Right atrium auricular region (tissue), 2 donors: ENCODE data around the gene NBEAL1. TPM values are rescaled to one million over a fixed set of nuclear protein-coding genes. Genes with fewer than 3 reads are reported as not detected.

Experiments used
- DNase-seq: peaks from one replicate; pipeline ENCODE4 v3.0.0-alpha.2; 2019; ENCODE audit warnings: low spot score
- H3K27ac ChIP-seq, 2 donors: fragments of 200-600 bp; sonication (generic); 1 replicate in 1 of 2; 2 replicates in 1 of 2; pipeline ENCODE4 v1.5.1; 2016 to 2019
- H3K27me3 ChIP-seq, 2 donors: fragments of 200-600 bp; sonication (generic); one replicate each; pipeline versions ENCODE4 v1.5.1 to v1.6.0; 2017 to 2019
- H3K36me3 ChIP-seq: fragments of 200-600 bp; sonication (generic); one replicate; pipeline ENCODE4 v1.5.1; 2016
- H3K4me1 ChIP-seq, 2 donors: fragments of 200-600 bp; sonication (generic); one replicate each; pipeline versions ENCODE4 v1.5.1 to v1.6.0; 2017 to 2019
- H3K4me3 ChIP-seq, 2 donors: fragments of 200-600 bp; sonication (generic); 1 replicate in 1 of 2; 2 replicates in 1 of 2; pipeline ENCODE4 v1.5.1; 2017 to 2019; ENCODE audit warnings: mild to moderate bottlenecking in 1 of 2, moderate library complexity in 1 of 2
- H3K9me3 ChIP-seq, 2 donors: fragments of 200-600 bp; sonication (generic); one replicate each; pipeline ENCODE4 v1.5.1; 2019
- total RNA-seq, 2 donors: library from RNA; depleted of rRNA; stranded (reverse); fragments of >200 nt; gene quantifications; one replicate each; pipeline ENCODE4 v1.1.0, GENCODE V29; 2016
- TF ChIP-seq, protein P1 (sequence below), 2 donors: fragments of 200-600 bp; sonication (generic); IDR thresholded peaks; one replicate each; pipeline ENCODE4 v1.5.1; 2019; ENCODE audit warnings: antibody characterized with exemption in 2 of 2

Gene NBEAL1
- total RNA-seq, 2 donors from 2014 or later = 11.6 to 20.1 TPM

- H3K27ac ChIP-seq = peak overlapping the region; percentile 44 to 57
- no peaks in the 10 kb centered on the region for H3K9me3 ChIP-seq
- DNase-seq = no peak
- peaks cover 0 to 70% of the 10 kb centered on the region in 2 donors for H3K4me1 ChIP-seq
- TF ChIP-seq, protein P1, sequence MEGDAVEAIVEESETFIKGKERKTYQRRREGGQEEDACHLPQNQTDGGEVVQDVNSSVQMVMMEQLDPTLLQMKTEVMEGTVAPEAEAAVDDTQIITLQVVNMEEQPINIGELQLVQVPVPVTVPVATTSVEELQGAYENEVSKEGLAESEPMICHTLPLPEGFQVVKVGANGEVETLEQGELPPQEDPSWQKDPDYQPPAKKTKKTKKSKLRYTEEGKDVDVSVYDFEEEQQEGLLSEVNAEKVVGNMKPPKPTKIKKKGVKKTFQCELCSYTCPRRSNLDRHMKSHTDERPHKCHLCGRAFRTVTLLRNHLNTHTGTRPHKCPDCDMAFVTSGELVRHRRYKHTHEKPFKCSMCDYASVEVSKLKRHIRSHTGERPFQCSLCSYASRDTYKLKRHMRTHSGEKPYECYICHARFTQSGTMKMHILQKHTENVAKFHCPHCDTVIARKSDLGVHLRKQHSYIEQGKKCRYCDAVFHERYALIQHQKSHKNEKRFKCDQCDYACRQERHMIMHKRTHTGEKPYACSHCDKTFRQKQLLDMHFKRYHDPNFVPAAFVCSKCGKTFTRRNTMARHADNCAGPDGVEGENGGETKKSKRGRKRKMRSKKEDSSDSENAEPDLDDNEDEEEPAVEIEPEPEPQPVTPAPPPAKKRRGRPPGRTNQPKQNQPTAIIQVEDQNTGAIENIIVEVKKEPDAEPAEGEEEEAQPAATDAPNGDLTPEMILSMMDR (IDR thresholded peaks at IDR 0.05) = peak in 1 of 2 donors; percentile 38
- no peaks in the 10 kb centered on the region for H3K36me3 ChIP-seq
- H3K27me3 ChIP-seq = no peaks in the 10 kb centered on the region
- peak overlapping the region; percentile 30 to 70 for H3K4me3 ChIP-seq
Measured at GRCh38 chr2:203019142-203019541, 4.5 kb downstream of the NBEAL1 start.

- no peak for DNase-seq
- H3K36me3 ChIP-seq = no peaks in the 10 kb centered on the region
- H3K27ac ChIP-seq = peak overlapping the region; percentile 68 to 82
- H3K27me3 ChIP-seq = no peaks in the 10 kb centered on the region
- H3K4me3 ChIP-seq = peak overlapping the region in 1 of 2 donors; percentile 11
- TF ChIP-seq, protein P1 (IDR thresholded peaks at IDR 0.05) = no peak
- no peaks in the 10 kb centered on the region for H3K9me3 ChIP-seq
- peaks cover 0 to 60% of the 10 kb centered on the region in 2 donors for H3K4me1 ChIP-seq
Measured at GRCh38 chr2:203021991-203022390, 7.3 kb downstream of the NBEAL1 start.

GRCh38 chr2:203022751-203023150 is 8.1 kb downstream of the NBEAL1 start:
- Histone ChIP-seq H3K9me3 (no peaks in the 10 kb centered on the region), H3K27ac (peak overlapping the region; percentile 68 to 82), H3K4me1 (peaks cover 0 to 57% of the 10 kb centered on the region in 2 donors), H3K36me3 (no peaks in the 10 kb centered on the region), H3K27me3 (no peaks in the 10 kb centered on the region), H3K4me3 (no peak overlapping the region)
- DNase-seq = no peak
- TF ChIP-seq, protein P1 (IDR thresholded peaks at IDR 0.05) = no peak

- H3K36me3 ChIP-seq = no peaks in the 10 kb centered on the region
- TF ChIP-seq, protein P1 (IDR thresholded peaks at IDR 0.05) = no peak
- no peak overlapping the region for H3K4me3 ChIP-seq
- no peak for DNase-seq
- H3K4me1 ChIP-seq = peaks cover 0 to 31% of the 10 kb centered on the region in 2 donors
- no peak overlapping the region for H3K27ac ChIP-seq
- H3K9me3 ChIP-seq = no peaks in the 10 kb centered on the region
- no peaks in the 10 kb centered on the region for H3K27me3 ChIP-seq
Measured at GRCh38 chr2:203025592-203025991, 10.9 kb downstream of the NBEAL1 start.

DNA sequence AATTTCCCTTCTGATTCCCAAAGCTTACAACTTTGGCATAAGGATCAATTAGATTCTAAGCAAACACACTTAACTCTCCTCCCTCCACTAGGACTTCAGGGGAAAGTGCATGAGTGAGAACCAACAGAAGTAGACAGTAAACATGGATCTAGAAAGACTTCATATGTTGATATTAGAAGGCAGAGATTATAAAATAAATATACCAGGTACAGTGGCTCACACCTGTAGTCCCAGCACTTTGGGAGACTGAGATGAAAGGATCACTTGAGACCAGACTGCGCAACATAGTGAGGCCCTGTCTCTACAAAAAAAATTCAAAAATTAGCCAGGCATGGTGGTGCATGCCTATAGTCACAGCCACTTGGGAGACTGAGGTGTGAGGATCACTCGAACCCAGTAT is 15.9 kb downstream of the NBEAL1 start:
- no peak for DNase-seq
- TF ChIP-seq, protein P1 (IDR thresholded peaks at IDR 0.05) = no peak
- Histone ChIP-seq H3K9me3 (no peaks in the 10 kb centered on the region), H3K27ac (no peak overlapping the region), H3K27me3 (no peaks in the 10 kb centered on the region), H3K4me1 (no peaks in the 10 kb centered on the region), H3K36me3 (no peaks in the 10 kb centered on the region), H3K4me3 (no peak overlapping the region)

DNA sequence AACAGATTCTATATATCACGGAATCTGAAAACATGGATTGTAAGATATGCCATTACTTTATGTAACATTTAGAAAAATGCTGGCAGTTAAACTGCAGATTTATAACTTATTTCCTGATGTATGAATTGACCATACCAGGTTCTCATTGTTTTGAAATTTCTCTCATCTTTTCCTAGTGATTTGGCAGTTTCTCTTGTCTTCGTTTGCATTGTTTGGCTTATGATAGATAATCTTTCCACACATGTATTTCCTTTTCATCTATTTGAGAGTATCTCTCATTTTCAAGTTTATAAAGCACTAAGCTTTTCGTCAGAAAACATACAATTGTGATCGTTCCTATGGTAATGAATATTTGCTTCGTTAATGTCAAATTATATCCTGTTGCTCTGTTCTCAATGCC is 16.3 kb downstream of the NBEAL1 start:
- no peak overlapping the region for H3K27ac ChIP-seq
- no peaks in the 10 kb centered on the region for H3K36me3 ChIP-seq
- no peaks in the 10 kb centered on the region for H3K4me1 ChIP-seq
- no peaks in the 10 kb centered on the region for H3K9me3 ChIP-seq
- H3K27me3 ChIP-seq = no peaks in the 10 kb centered on the region
- no peak overlapping the region for H3K4me3 ChIP-seq
- TF ChIP-seq, protein P1 (IDR thresholded peaks at IDR 0.05) = no peak
- DNase-seq = no peak
